Measurements from ENCODE around the gene RHOH. TPM values are rescaled to one million over a fixed set of nuclear protein-coding genes. Genes with fewer than 3 reads are reported as not detected.

The RHOH gene
- total RNA-seq, 1 donor from 2014 or later, result not detected

DNA sequence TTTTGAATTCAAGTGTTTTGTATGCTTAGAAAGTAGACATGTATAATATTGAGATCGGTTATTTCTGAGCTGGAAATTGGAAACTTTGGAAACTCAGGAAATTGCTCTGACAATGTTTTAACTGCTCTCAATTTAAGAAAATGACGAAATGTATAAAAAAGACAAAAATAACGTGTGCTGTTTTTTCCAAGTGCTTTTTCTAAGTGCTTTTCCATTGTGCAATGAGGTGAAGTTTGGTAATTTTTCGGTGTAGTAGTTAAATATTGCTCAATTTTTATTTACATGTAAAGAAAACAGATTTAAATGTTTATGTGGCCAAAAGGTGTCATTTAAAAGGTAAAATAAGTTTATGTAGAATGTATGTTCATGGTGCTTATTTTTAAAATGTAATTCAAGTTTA, 39.4 kb upstream of the RHOH start:
- DNase-seq (ENCODE audit: extremely low spot score, unreplicated experiment), result no peak
- TF ChIP-seq, protein P1, sequence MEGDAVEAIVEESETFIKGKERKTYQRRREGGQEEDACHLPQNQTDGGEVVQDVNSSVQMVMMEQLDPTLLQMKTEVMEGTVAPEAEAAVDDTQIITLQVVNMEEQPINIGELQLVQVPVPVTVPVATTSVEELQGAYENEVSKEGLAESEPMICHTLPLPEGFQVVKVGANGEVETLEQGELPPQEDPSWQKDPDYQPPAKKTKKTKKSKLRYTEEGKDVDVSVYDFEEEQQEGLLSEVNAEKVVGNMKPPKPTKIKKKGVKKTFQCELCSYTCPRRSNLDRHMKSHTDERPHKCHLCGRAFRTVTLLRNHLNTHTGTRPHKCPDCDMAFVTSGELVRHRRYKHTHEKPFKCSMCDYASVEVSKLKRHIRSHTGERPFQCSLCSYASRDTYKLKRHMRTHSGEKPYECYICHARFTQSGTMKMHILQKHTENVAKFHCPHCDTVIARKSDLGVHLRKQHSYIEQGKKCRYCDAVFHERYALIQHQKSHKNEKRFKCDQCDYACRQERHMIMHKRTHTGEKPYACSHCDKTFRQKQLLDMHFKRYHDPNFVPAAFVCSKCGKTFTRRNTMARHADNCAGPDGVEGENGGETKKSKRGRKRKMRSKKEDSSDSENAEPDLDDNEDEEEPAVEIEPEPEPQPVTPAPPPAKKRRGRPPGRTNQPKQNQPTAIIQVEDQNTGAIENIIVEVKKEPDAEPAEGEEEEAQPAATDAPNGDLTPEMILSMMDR (IDR thresholded peaks at IDR 0.05), result no peak
- Mint-ChIP-seq H3K4me3 (ENCODE audit: unreplicated experiment) (no peak overlapping the region), H3K4me1 (ENCODE audit: unreplicated experiment) (no peaks in the 10 kb centered on the region), H3K36me3 (ENCODE audit: unreplicated experiment) (peaks cover 16% of the 10 kb centered on the region), H3K9me3 (ENCODE audit: unreplicated experiment) (no peaks in the 10 kb centered on the region), H3K27ac (ENCODE audit: unreplicated experiment) (no peak overlapping the region), H3K27me3 (ENCODE audit: unreplicated experiment) (no peaks in the 10 kb centered on the region)

DNA sequence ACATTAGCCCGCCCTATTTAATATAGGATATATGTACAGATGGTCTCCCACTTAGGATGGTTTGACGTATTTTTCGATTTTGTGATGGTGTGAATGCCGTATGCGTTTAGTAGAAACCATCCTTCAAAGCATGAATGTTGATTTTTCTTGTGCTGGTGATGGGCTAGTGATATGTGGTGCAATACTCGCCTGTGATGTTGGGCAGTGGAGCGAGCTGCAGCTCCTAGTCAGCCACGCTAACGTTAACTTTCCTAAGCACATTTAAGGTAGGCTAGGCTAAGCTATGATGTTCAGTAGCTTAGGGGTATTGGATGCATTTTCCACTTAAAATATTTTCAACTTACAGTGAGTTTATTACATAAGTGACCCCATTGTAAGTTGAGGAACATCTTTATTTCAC, 36.6 kb upstream of the RHOH start:
- DNase-seq (ENCODE audit: extremely low spot score, unreplicated experiment), result no peak
- H3K36me3 Mint-ChIP-seq (ENCODE audit: unreplicated experiment), result peaks cover 17% of the 10 kb centered on the region
- no peaks in the 10 kb centered on the region for H3K27me3 Mint-ChIP-seq (ENCODE audit: unreplicated experiment)
- no peak overlapping the region for H3K27ac Mint-ChIP-seq (ENCODE audit: unreplicated experiment)
- no peaks in the 10 kb centered on the region for H3K9me3 Mint-ChIP-seq (ENCODE audit: unreplicated experiment)
- TF ChIP-seq, protein P1 (IDR thresholded peaks at IDR 0.05), result no peak
- no peaks in the 10 kb centered on the region for H3K4me1 Mint-ChIP-seq (ENCODE audit: unreplicated experiment)
- no peak overlapping the region for H3K4me3 Mint-ChIP-seq (ENCODE audit: unreplicated experiment)

DNA sequence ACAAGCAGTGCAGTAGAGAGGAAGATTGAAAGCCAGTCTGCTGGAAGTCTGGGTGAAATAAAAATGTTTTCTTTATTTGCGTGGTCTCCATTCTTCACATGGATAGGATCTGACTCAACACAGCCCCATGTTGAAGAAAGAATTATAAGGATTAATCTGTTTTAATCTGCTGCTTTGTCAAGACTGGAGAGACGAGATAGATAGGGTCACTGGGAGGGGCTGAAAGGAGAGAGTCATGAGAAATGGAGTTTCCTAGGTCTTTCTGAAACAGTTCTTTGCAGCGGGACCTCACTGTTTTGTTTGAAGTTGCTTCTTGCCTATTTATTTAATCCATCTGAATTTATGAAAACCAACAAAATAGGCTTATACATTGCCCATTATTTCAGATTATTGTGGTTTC, 32.4 kb upstream of the RHOH start:
- peaks cover 29% of the 10 kb centered on the region for H3K36me3 Mint-ChIP-seq (ENCODE audit: unreplicated experiment)
- no peaks in the 10 kb centered on the region for H3K4me1 Mint-ChIP-seq (ENCODE audit: unreplicated experiment)
- H3K9me3 Mint-ChIP-seq (ENCODE audit: unreplicated experiment), result peaks cover 16% of the 10 kb centered on the region

DNA sequence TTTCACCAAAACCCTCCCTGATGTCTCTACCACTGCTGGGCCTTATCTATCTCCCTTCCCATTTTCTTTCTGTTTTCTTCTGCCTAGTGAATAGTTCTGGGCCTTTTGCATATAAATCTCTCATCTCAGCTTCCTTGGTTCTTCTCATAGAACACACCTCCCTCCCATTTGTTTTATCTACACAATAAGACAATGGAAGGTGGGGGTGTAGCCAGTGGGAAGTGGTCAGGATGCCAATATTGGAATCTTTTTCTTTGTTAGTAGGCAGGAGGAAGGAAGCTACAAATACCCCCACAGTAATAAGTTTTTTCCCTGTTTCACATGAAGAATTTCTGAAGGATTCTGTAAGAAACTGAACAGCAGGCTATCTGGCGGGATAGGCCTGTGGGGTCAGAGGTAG, 30.9 kb upstream of the RHOH start:
- H3K36me3 Mint-ChIP-seq (ENCODE audit: unreplicated experiment), result peaks cover 29% of the 10 kb centered on the region
- TF ChIP-seq, protein P1 (IDR thresholded peaks at IDR 0.05), result no peak
- no peaks in the 10 kb centered on the region for H3K4me1 Mint-ChIP-seq (ENCODE audit: unreplicated experiment)
- H3K27me3 Mint-ChIP-seq (ENCODE audit: unreplicated experiment), result no peaks in the 10 kb centered on the region
- no peak overlapping the region for H3K27ac Mint-ChIP-seq (ENCODE audit: unreplicated experiment)
- DNase-seq (ENCODE audit: extremely low spot score, unreplicated experiment), result no peak
- H3K9me3 Mint-ChIP-seq (ENCODE audit: unreplicated experiment), result peaks cover 16% of the 10 kb centered on the region
- H3K4me3 Mint-ChIP-seq (ENCODE audit: unreplicated experiment), result no peak overlapping the region

More for the DNA sequence above, 32.4 kb upstream of the RHOH start:
- TF ChIP-seq, protein P1 (IDR thresholded peaks at IDR 0.05), result no peak
- H3K27me3 Mint-ChIP-seq (ENCODE audit: unreplicated experiment), result no peaks in the 10 kb centered on the region
- no peak overlapping the region for H3K4me3 Mint-ChIP-seq (ENCODE audit: unreplicated experiment)
- no peak for DNase-seq (ENCODE audit: extremely low spot score, unreplicated experiment)
- H3K27ac Mint-ChIP-seq (ENCODE audit: unreplicated experiment), result no peak overlapping the region

DNA sequence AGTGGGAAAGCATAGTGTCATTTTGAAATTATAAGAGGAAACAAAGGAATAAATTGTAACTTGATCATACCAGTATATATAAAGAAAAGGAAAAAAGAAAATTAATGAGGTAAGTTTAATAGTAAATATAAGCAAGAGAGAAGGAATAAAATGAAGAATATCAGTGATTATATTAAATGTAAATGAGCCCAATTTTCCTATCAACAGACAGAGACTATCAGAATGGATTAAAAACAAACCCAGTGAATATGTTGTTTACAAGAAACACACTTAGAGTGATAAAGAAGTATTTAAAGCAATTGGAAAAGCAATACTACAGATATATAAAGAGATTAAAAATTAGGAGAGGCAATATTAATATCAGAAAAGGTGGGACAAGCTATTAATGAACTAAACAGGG, 28.8 kb upstream of the RHOH start:
- no peak for DNase-seq (ENCODE audit: extremely low spot score, unreplicated experiment)
- H3K4me3 Mint-ChIP-seq (ENCODE audit: unreplicated experiment), result no peak overlapping the region
- H3K4me1 Mint-ChIP-seq (ENCODE audit: unreplicated experiment), result no peaks in the 10 kb centered on the region
- no peak overlapping the region for H3K27ac Mint-ChIP-seq (ENCODE audit: unreplicated experiment)
- H3K27me3 Mint-ChIP-seq (ENCODE audit: unreplicated experiment), result no peaks in the 10 kb centered on the region
- TF ChIP-seq, protein P1 (IDR thresholded peaks at IDR 0.05), result no peak
- H3K9me3 Mint-ChIP-seq (ENCODE audit: unreplicated experiment), result peaks cover 16% of the 10 kb centered on the region
- H3K36me3 Mint-ChIP-seq (ENCODE audit: unreplicated experiment), result peaks cover 18% of the 10 kb centered on the region
